HG02852 (cell line): ENCODE results near the gene ELN.
"Not testable (repeated sequence)": the region's sequence is repeated elsewhere in the genome, so short reads cannot be mapped to it uniquely, and the experiment has no call there.

Source experiments
- ATAC-seq: cut with Tn5 transposase; IDR thresholded peaks from one replicate; pipeline ENCODE4 v1.9.1; 2021; ENCODE audit warnings: mild to moderate bottlenecking, moderate library complexity; ENCODE audit not compliant: unreplicated experiment

Gene ELN

DNA sequence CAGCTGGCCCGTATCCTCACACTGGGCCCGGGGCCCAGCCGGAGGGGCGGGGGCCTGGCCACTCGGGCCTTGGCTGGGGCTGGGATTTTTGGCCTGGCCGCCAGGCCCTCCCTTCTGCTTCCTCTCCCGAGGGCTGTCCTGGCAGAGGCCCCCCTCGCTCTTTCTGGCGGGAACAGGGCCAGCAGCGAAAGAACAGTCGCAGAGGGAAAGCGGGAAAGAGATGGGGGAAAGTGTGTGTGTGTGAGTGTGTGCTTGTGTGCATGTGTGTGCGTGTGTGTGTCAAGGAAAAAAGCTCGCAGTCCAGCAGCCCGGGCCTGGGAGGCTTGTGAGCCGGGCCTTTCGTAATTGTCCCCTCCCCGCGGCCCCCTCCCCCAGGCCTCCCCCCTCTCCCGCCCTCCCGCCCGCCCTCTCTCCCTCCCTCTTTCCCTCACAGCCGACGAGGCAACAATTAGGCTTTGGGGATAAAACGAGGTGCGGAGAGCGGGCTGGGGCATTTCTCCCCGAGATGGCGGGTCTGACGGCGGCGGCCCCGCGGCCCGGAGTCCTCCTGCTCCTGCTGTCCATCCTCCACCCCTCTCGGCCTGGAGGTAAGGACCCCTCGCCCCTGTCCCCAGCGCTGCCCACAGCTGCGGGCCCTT is at the start of gene ELN:
Gene ELN, plus strand, starts transcription at position 491 of the 638 bp plus-strand sequence. Its CDS starts 15 bp downstream, at position 506.
- no peak for ATAC-seq

DNA sequence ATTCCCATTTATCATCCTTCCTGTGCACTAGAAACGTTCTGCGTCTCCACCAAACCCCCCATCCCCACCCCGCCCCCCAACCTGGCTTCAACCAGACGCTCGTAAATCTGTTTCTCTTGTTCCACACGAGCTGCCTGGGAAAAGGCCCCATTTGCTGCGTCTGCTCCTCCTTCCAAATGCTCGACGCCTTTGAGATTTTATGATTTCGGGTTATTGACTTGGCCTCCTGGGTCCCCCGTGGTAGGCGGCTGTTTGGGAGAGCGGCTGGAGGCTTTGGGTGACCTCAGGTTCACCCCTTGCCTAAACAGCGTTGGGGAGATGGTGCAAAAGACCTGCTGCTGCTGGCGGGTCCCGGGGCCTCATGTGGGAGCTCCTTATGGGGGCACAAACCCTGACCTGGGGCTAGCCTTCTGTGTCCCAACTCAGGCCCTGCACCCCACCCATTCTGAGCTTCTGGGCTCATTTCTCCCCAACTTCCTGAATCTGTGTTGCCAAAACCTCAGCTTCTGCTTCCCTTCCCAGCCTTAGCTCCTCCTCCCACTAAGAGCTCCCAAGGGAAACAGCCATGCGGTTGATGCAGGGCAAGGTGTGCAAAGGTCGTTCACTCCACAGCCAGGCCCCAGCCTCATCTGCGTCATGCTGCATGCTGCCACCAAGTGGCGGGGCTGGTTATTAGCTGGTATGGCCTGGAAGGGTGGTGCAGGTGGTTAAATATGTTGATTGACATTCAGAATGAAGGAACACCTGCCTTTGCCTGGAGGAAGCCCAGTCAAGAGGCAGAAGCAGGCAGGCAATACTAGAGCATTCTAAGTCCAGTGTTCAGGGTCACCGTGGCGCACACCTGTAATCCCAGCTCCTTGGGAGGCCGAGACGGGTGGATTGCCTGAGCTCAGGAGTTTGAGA is 49.1 kb upstream of the ELN start:
- no peak for ATAC-seq

GRCh38 chr7:73979656-73980055 is 48.3 kb upstream of the ELN start:
- ATAC-seq: not testable (repeated sequence)

- ATAC-seq: no peak
Observed at GRCh38 chr7:73980206-73980605, 47.8 kb upstream of the ELN start.

DNA sequence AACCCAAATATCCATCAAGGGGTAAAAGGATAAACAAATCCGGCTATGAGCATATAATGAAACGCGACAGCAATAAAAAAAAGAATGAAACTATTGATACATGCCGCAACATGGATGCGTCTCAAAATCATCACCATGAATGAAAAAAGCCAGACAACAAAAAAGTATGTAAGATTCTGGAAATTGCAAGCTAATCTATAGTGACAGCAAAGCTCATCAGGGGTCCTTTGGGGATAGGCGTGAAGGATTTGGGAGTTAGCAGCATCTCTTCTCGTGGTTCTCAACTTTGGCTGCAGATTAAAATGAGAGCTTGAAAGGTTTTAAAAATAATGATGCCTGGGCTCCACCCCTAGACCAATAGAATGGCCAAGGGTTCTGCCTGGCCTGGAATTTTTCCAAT is 46.0 kb upstream of the ELN start:
- ATAC-seq: no peak

DNA sequence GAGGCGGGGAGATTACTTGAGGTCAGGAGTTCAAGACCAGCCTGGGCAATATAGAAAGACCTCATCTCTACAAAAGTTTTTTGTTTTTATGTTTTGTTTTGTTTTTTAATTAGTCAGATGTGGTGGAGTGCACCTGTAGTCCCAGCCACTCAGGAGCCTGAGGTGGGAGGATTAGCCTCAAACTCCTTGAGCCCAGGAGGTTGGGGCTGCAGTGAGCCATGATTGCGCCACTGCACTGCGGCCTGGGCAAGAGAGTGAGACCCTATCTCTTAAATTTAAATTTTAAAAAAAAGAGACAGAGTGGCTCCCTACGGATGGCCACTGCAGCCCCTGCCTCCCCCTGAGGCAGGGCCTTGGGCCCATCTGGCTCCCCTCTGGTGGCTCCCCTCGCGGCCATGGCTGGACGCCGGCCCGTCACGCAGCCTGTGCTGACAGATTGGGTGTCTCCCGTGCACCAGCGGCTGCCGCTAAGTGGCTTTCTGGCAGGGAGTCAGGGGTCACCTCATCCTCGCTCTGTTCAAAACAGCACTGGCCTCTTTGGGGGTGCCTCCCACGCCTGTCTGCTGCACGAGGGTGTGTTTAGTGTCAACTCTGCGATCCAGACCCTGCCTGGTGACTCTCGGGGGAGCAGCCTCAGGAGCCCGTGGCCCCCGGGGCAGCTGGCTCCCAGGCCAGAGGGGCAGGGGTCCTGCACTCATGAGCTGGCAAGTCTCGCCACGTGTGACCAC is 44.4 kb upstream of the ELN start:
- ATAC-seq: no peak

- ATAC-seq: no peak
Observed at GRCh38 chr7:73984481-73985205, 43.3 kb upstream of the ELN start.

- ATAC-seq: no peak
Observed at GRCh38 chr7:73985737-73986141, 42.2 kb upstream of the ELN start.

GRCh38 chr7:73986158-73986631 is 41.8 kb upstream of the ELN start:
- no peak for ATAC-seq

DNA sequence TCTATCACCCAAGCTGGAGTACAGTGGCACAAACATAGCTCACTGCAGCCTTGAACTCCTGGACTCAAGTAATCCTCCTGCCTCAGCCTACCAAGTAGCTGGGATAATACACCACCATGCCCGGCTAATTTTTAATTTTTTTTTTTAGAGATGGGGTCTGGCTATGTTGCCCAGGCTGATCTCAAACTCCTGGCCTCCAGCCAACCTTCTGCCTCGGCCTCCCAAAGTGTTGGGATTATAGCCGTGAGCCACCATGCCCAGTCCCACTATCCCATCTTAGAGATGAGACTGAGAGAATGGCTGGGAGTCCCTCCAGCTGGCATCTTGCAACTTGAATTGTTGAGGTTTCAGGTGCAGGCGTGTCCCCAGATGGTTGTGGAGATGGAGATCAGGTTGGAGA is 40.7 kb upstream of the ELN start:
- no peak for ATAC-seq

- no peak for ATAC-seq
Observed at GRCh38 chr7:73988197-73988596, 39.8 kb upstream of the ELN start.

DNA sequence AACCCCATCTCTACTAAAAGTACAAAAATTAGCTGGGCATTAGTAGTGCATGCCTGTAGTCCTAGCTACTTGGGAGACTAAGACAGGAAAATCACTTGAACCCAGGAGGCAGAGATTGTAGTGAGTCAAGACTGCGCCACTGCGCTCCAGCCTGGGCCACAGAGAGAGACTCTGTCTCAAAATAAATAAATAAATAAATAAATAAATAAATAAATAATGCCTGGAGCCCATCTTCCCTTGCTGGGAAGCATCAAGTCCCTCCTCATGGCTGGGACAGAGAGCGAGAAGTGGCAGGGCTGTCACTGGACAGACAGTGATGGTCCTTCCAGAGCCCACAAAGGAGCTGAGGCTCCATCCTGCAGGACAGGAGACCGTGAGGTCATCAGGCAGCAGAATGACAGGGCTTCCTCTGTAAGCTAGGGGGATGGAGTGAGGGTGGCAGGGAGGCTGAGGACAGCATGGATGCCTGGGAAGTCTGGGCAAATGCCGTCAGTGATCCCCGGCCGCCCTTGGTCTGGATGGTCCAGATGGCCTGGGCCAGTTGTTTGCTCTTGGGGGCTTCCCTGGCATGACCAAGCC is 36.4 kb upstream of the ELN start:
- ATAC-seq: no peak

DNA sequence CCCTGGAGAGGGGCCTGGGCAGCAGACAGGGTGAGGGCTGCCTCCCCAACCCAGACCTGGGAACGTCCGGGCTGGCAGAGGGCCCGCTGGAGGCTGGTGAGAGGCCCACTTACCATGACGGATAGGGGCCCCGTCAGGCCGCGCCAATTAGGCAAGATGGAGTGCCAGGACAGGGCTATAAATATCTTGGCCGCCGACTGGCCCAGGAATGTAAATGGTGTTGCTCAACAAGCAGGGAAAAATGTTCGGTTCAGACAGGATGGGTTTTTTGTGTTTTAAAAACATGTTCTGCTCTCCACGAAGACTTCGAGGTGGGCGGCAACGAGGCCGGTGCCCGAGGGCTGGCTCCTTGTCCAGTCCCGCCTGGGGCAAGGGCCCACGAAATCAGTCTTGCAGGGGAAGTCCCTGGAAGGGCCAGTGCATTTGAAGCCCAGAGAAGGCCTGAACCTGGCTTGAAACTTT is 35.8 kb upstream of the ELN start:
- no peak for ATAC-seq

DNA sequence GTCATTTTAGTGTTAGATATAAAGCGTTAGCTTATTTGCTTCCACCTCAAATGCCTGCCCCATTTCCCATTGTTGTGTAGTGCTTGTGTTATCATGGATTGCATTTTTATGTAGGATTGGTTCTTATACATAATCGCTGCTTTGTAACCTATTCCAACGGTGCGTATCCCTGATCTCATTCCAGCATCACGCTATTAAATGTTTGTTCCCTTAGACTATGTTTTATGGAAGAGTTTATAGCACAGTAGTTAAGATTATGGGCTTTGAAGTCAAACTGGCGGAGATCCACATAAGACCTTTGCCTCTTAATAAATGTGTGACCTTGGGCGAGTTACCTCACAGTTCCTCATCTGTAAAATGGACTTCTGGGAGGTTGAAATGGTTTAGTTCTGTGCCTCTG is 34.0 kb upstream of the ELN start:
- no peak for ATAC-seq

DNA sequence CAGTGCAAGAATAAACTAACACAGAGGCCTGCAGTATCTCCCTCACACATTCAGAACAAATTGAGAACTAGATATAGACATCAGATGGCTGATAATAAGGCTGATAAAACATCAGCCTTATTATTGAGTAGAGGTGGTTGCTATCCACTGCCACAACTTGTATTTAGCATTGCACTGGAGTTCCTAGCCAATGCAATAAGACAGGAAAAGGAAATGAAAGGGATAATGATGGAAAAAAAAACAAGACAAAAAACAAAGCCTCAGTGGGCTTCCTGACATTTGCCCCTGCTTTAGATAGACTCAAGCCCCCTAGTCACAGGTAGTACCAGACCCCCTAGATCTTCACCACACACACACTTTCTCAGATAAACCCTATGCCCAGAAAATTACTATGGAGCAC is 33.2 kb upstream of the ELN start:
- no peak for ATAC-seq

GRCh38 chr7:73995330-73995729 is 32.6 kb upstream of the ELN start:
- no peak for ATAC-seq

DNA sequence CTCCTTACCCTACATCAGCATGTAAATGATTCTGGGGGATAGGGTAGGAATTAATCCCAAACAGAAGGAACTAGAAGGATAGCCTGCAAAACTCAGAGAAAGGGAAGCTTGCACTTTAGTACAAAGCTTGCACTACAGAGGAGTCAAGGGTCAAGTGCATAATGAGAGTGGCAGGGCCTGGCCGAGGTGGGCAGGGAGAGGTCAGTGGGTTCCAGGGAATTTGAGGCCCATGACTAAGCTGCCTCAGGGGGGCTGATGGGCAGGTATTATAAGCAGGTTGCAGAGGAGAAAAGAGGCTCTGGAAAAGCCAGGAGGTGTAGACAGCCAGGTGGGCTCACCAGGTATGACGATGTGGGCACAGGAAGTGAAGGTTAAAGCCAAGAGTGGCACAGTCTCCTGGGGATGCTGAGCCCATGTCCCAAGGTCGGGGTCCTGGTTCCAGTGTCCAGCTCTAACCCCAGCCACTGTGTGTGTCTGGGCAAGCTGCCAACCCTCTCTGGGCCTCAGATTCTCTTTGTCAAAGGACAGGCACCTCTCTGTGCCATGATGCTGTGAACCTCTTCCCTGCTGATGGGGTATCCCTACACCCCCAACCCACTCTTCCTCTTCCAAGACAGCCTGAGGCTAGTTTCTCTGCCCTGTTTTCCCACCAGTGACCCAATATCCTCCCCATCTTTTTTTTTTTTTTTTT is 32.0 kb upstream of the ELN start:
- no peak for ATAC-seq

- ATAC-seq: no peak
Observed at GRCh38 chr7:73997056-73997455, 30.9 kb upstream of the ELN start.

DNA sequence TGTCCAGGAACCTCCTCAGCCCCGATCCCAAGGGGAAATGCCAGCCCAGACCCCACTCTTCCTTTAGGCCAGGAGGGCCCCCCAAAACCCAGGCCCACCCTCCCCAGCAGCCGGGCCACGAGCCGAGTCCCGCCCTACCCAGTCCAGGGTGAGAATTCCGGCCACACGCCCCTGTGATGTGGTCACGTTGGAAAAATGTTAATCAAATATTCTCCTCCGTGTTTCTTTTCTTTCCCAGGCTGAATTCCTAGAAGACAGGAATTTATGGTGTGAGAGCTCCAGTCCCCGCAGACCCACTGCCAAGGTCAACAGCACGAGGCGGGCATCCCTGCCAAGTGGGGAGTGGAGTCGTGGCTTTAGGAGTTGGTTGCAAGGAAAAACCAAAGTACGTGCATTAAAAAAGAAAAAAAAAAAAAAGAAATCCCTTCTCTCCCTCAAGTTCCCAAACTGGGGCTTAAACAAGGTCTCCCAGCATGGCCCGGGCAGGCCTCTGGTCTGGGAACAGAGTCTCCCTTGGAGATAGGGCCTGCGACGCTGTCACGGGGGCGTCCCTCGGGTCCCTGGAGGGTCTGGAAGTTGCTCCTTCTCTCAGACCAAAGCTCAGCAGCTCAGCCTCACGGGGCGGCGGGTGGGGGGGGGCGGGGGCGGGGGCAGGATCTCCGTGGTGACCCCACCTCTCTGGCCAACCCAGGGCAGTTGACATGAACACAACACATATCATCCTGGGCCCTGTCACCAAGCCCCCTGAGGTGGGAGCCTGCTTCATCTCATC is 28.1 kb upstream of the ELN start:
- no peak for ATAC-seq
